ENCODE measurements around the gene PRKRA. TPM values are rescaled to one million over a fixed set of nuclear protein-coding genes. Genes with fewer than 3 reads are reported as not detected.
"Not testable (repeated sequence)": the region's sequence is repeated elsewhere in the genome, so short reads cannot be mapped to it uniquely, and the experiment has no call there.

PRKRA gene
- total and polyA plus RNA-seq, 4 experiments from 2014 or later, result 51.0 to 83.0 (median 54.7) TPM

DNA sequence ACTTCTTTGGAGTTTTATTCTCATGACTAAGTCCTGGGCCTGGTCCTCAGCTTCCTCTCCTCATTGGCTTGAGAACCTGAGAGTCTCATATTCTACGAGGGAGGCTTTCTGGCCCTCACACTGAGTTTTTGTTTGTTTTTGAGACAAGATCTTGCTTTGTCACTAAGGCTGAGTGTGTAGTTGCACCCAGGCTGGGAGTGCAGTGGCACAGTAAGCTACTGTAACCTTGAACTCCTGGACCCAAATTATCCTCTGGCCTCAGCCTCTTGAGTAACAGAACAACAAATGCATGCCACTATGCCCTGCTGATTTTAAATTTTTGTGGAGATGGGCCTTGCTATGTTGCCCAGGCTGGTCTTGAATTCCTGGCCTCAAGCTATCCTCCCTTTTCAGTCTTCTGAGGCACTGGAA lies 22.6 kb downstream of the PRKRA start:
- Mint-ChIP-seq H3K36me3 (peaks cover 66 to 88% of the 10 kb centered on the region in 2 donors), H3K4me1 (no peaks in the 10 kb centered on the region), H3K4me3 (no peak overlapping the region), H3K9me3 (peaks cover 2 to 30% (median 9%) of the 10 kb centered on the region in 8 donors), H3K27ac (peak overlapping the region in 1 of 7 donors; percentile 37), H3K27me3 (no peaks in the 10 kb centered on the region)
- intact Hi-C loops (cut with micrococcal nuclease), result no loop called here
- H3K27me3 ChIP-seq (ENCODE audit: insufficient read depth, low read length), result no peaks in the 10 kb centered on the region
- ChIA-PET POLR2A (ENCODE audit: partially characterized antibody) (interaction anchor here (1.0 to 1.8 kb wide), 2 partner anchors 12 to 14 kb away, joined by 3 to 9 read pairs; no protein-coding TSS in a partner anchor), CTCF (ENCODE audit: partially characterized antibody) (interaction anchor here (1.7 kb wide), 1 partner anchor 14 kb away, joined by 8 read pairs; no protein-coding TSS in a partner anchor)
- no peak overlapping the region for H3K4me3 ChIP-seq (ENCODE audit: low read length in 2 of 2)
- no peak for DNase-seq
- H3K36me3 ChIP-seq (ENCODE audit: insufficient read depth, low read length), result peaks cover 29% of the 10 kb centered on the region
- no peaks in the 10 kb centered on the region for H3K9me3 ChIP-seq (ENCODE audit: control insufficient read depth in 1 of 2, low read length in 2 of 2)
- H3K27ac ChIP-seq (ENCODE audit: low read depth, low read length), result no peak overlapping the region
- no peaks in the 10 kb centered on the region for H3K4me1 ChIP-seq (ENCODE audit: insufficient read depth, low read length)

DNA sequence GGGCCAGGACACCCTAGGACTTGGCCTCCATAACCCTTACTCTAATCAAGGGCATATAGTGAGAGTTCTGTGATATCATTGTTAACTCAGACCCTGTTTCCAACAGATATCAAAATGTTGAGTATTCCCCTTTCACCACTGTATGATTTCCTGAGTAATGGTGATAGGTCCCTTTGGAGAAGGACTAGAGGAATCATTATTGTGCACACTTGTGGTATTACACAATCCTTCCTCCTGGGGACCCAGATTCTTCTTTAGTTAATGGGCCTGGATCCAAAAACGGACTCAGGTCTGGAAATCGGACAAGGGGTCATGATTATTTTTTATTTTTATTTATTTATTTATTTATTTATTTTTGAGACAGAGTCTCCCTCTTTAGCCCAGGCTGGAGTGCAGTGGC lies 23.5 kb downstream of the PRKRA start:
- POLR2A ChIA-PET (ENCODE audit: partially characterized antibody), result interaction anchor here (1.2 kb wide), 1 partner anchor 13 kb away, joined by 3 read pairs; no protein-coding TSS in a partner anchor
- H3K36me3 ChIP-seq (ENCODE audit: insufficient read depth, low read length), result peaks cover 21% of the 10 kb centered on the region

DNA sequence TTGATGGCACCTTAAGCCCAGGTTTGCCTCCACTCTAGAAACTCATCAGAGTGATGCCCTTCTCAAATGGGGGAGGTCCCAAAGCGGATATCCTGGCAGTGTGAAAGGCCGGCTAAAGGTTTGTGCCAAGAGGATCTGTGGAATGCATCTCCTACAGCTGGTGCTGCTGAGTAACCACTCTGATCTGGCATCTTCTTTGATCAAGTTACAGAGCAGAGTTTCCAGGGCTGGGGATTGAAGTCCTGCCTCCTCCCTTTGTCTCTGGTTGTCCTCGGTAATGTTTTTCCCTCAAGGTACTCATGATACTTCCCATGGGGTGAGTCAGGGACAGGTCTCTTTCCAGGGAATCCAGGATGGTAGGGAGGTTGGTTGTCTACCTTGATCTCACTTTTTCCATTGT lies 24.6 kb downstream of the PRKRA start:
- POLR2A ChIA-PET (ENCODE audit: partially characterized antibody), result interaction anchor here (1.2 kb wide), 1 partner anchor 12 kb away, joined by 3 read pairs; no protein-coding TSS in a partner anchor
- Histone ChIP-seq H3K9me3 (ENCODE audit: control insufficient read depth in 1 of 2, low read length in 2 of 2) (no peaks in the 10 kb centered on the region), H3K27ac (ENCODE audit: low read depth, low read length) (no peak overlapping the region), H3K27me3 (ENCODE audit: insufficient read depth, low read length) (no peaks in the 10 kb centered on the region), H3K4me1 (ENCODE audit: insufficient read depth, low read length) (no peaks in the 10 kb centered on the region), H3K36me3 (ENCODE audit: insufficient read depth, low read length) (peaks cover 10% of the 10 kb centered on the region), H3K4me3 (ENCODE audit: low read length in 2 of 2) (no peak overlapping the region)
- no peak for DNase-seq
- no peak overlapping the region for H3K27ac Mint-ChIP-seq
- no peaks in the 10 kb centered on the region for H3K27me3 Mint-ChIP-seq
- intact Hi-C loops (cut with micrococcal nuclease), result no loop called here
- no peaks in the 10 kb centered on the region for H3K4me1 Mint-ChIP-seq
- CTCF ChIA-PET (ENCODE audit: partially characterized antibody), result interaction anchor here (2.1 kb wide), 1 partner anchor 12 kb away, joined by 10 read pairs; no protein-coding TSS in a partner anchor
- H3K9me3 Mint-ChIP-seq, result peaks cover 2 to 30% (median 11%) of the 10 kb centered on the region in 8 donors
- no peak overlapping the region for H3K4me3 Mint-ChIP-seq
- peaks cover 47 to 79% of the 10 kb centered on the region in 2 donors for H3K36me3 Mint-ChIP-seq

More for the DNA sequence above, 23.5 kb downstream of the PRKRA start:
- intact Hi-C loops (cut with micrococcal nuclease), result no loop called here
- Histone ChIP-seq H3K4me3 (ENCODE audit: low read length in 2 of 2) (no peak overlapping the region), H3K4me1 (ENCODE audit: insufficient read depth, low read length) (no peaks in the 10 kb centered on the region), H3K9me3 (ENCODE audit: control insufficient read depth in 1 of 2, low read length in 2 of 2) (no peaks in the 10 kb centered on the region), H3K27ac (ENCODE audit: low read depth, low read length) (no peak overlapping the region), H3K27me3 (ENCODE audit: insufficient read depth, low read length) (no peaks in the 10 kb centered on the region)
- Mint-ChIP-seq H3K4me3 (no peak overlapping the region), H3K9me3 (peaks cover 2 to 30% (median 9%) of the 10 kb centered on the region in 8 donors), H3K4me1 (no peaks in the 10 kb centered on the region), H3K36me3 (peaks cover 57 to 85% of the 10 kb centered on the region in 2 donors), H3K27me3 (no peaks in the 10 kb centered on the region), H3K27ac (no peak overlapping the region)
- DNase-seq, result no peak
- CTCF ChIA-PET (ENCODE audit: partially characterized antibody), result no interaction called here

DNA sequence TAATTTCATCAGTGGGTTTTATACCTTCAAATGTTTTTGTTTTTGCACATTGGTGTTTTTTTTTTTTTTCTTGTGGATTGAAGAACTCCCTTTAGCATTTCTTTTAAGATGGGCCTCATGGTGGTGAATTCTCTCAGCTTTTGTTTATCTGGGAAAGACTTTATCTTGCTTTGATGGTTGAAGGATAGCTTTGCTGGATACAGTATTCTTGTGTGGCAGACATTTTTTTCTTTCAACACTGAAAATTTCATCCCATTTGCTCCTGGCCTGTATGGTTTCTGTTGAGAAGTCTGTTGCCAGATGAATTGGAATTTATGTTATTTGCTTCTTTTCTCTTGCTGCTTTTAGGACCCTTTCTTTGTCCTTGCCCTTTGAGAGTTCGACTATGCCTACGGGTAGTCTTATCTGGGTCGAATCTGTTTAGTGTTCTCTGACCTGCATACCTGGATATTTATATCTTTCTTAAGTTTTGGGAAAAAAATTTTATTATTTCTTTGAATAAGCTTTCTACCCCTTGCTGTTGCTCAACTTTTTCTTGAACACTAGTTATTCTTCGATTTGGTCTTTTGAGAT lies 25.6 kb downstream of the PRKRA start:
- DNase-seq, result no peak
- Histone ChIP-seq H3K4me3 (ENCODE audit: low read length in 2 of 2) (no peak overlapping the region), H3K36me3 (ENCODE audit: insufficient read depth, low read length) (peaks cover 6% of the 10 kb centered on the region), H3K4me1 (ENCODE audit: insufficient read depth, low read length) (no peaks in the 10 kb centered on the region), H3K27me3 (ENCODE audit: insufficient read depth, low read length) (no peaks in the 10 kb centered on the region), H3K9me3 (ENCODE audit: control insufficient read depth in 1 of 2, low read length in 2 of 2) (no peaks in the 10 kb centered on the region), H3K27ac (ENCODE audit: low read depth, low read length) (no peak overlapping the region)
- H3K36me3 Mint-ChIP-seq, result peaks cover 39 to 70% of the 10 kb centered on the region in 2 donors
- H3K9me3 Mint-ChIP-seq, result peaks cover 2 to 30% (median 11%) of the 10 kb centered on the region in 8 donors
- ChIA-PET POLR2A (ENCODE audit: partially characterized antibody) (no interaction called here), CTCF (ENCODE audit: partially characterized antibody) (interaction anchor here (1.2 to 2.1 kb wide), 2 partner anchors 11 to 20 kb away, joined by 3 to 10 read pairs; no protein-coding TSS in a partner anchor)
- H3K27ac Mint-ChIP-seq, result no peak overlapping the region
- intact Hi-C loops (cut with micrococcal nuclease), result no loop called here
- H3K4me1 Mint-ChIP-seq, result no peaks in the 10 kb centered on the region
- H3K4me3 Mint-ChIP-seq, result no peak overlapping the region
- no peaks in the 10 kb centered on the region for H3K27me3 Mint-ChIP-seq

DNA sequence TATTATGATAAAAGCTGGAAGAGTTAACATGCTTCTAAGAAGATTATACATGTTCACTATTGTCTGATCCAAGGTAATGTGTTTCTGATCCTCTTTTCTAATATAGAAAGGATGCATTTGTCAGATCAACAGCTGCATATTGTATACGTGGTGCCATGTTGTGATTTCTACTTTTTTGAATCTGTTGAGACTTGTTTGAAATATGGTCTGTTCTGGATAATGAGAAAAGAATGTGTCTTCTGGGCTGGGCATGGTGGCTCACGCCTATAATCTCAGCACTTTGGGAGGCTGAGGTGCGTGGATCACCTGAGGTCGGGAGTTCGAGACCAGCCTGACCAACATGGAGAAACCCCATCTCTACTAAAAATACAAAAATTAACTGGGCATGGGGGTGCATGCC lies 27.2 kb downstream of the PRKRA start:
- peaks cover 2 to 30% (median 10%) of the 10 kb centered on the region in 8 donors for H3K9me3 Mint-ChIP-seq
- H3K27me3 Mint-ChIP-seq; H3K9me3 ChIP-seq (ENCODE audit: control insufficient read depth in 1 of 2, low read length in 2 of 2); H3K4me1 Mint-ChIP-seq; H3K4me3 Mint-ChIP-seq; H3K4me1 ChIP-seq (ENCODE audit: insufficient read depth, low read length); intact Hi-C loops (cut with micrococcal nuclease); H3K27ac Mint-ChIP-seq; H3K4me3 ChIP-seq (ENCODE audit: low read length in 2 of 2); DNase-seq; H3K27ac ChIP-seq (ENCODE audit: low read depth, low read length); POLR2A ChIA-PET (ENCODE audit: partially characterized antibody); H3K27me3 ChIP-seq (ENCODE audit: insufficient read depth, low read length); H3K36me3 ChIP-seq (ENCODE audit: insufficient read depth, low read length): not testable (repeated sequence)
- H3K36me3 Mint-ChIP-seq, result peaks cover 24 to 57% of the 10 kb centered on the region in 2 donors
- CTCF ChIA-PET (ENCODE audit: partially characterized antibody), result interaction anchor here (0.9 to 2.2 kb wide), 2 partner anchors 9 to 29 kb away, joined by 4 to 14 read pairs; no protein-coding TSS in a partner anchor

DNA sequence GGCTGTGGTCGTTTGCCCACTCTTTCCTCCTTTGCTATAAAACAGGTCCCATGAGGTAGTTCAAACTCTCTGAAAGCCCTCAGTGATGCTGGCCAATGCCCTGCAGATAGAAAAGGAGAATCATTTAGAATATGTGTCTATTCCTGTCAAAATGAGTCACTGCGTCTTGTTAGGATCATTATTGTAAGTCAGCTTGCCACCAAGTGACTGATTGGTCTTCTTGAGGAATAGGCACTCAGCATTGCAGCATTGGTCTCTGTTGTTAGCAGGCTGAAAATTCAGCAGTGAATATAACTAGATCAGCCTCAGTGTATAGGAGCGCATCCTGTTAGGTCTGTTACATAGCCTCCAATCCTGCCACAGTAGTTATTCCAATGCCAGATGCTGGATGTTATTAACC lies 28.9 kb downstream of the PRKRA start:
- Histone ChIP-seq H3K27me3 (ENCODE audit: insufficient read depth, low read length) (no peaks in the 10 kb centered on the region), H3K4me1 (ENCODE audit: insufficient read depth, low read length) (no peaks in the 10 kb centered on the region), H3K9me3 (ENCODE audit: control insufficient read depth in 1 of 2, low read length in 2 of 2) (no peaks in the 10 kb centered on the region), H3K4me3 (ENCODE audit: low read length in 2 of 2) (no peak overlapping the region), H3K27ac (ENCODE audit: low read depth, low read length) (no peak overlapping the region), H3K36me3 (ENCODE audit: insufficient read depth, low read length) (no peaks in the 10 kb centered on the region)
- Mint-ChIP-seq H3K27ac (no peak overlapping the region), H3K4me3 (no peak overlapping the region), H3K36me3 (peaks cover 14 to 45% of the 10 kb centered on the region in 2 donors), H3K9me3 (peaks cover 2 to 27% (median 9%) of the 10 kb centered on the region in 8 donors), H3K27me3 (no peaks in the 10 kb centered on the region), H3K4me1 (no peaks in the 10 kb centered on the region)
- ChIA-PET POLR2A (ENCODE audit: partially characterized antibody) (no interaction called here), CTCF (ENCODE audit: partially characterized antibody) (interaction anchor here (2.2 kb wide), 1 partner anchor 8 kb away, joined by 14 read pairs; no protein-coding TSS in a partner anchor)
- intact Hi-C loops (cut with micrococcal nuclease), result no loop called here
- DNase-seq, result no peak

DNA sequence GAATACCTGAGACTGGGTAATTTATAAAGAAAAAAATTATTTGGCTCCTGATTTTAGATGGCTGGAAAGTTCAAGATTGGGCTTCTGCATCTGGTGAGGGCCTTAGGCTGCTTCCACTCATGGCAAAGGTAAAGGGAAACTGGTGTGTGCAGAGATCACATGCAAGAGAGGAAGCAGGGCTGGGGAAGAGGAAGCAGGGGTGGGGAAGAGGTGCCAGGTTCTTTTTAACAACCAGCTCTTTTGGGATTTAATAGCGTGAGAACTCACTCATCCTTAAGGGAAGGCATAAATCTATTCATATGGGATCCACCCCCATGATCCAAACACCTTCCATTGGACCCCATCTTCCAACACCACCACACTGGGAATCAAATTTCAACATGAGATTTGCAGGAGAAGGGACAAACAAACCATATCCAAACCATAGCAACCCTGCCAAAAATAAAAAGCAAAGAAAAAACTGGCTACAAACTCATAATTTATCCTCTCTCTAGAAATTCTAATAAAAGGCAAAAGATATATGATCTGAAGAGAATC lies 30.4 kb downstream of the PRKRA start:
- CTCF ChIA-PET (ENCODE audit: partially characterized antibody), result interaction anchor here (10.3 kb wide), 1 partner anchor 22 kb away, joined by 256 read pairs; no protein-coding TSS in a partner anchor

More for the DNA sequence above, 30.4 kb downstream of the PRKRA start:
- no peak overlapping the region for H3K4me3 Mint-ChIP-seq
- POLR2A ChIA-PET (ENCODE audit: partially characterized antibody), result no interaction called here
- peaks cover 0 to 14% (median 7%) of the 10 kb centered on the region in 8 donors for H3K9me3 Mint-ChIP-seq
- Histone ChIP-seq H3K36me3 (ENCODE audit: insufficient read depth, low read length) (no peaks in the 10 kb centered on the region), H3K9me3 (ENCODE audit: control insufficient read depth in 1 of 2, low read length in 2 of 2) (no peaks in the 10 kb centered on the region), H3K27ac (ENCODE audit: low read depth, low read length) (no peak overlapping the region), H3K27me3 (ENCODE audit: insufficient read depth, low read length) (no peaks in the 10 kb centered on the region), H3K4me1 (ENCODE audit: insufficient read depth, low read length) (no peaks in the 10 kb centered on the region), H3K4me3 (ENCODE audit: low read length in 2 of 2) (no peak overlapping the region)
- peaks cover 0 to 5% (median 0%) of the 10 kb centered on the region in 4 donors for H3K4me1 Mint-ChIP-seq
- intact Hi-C loops (cut with micrococcal nuclease), result no loop called here
- no peak for DNase-seq
- peaks cover 4 to 29% of the 10 kb centered on the region in 2 donors for H3K36me3 Mint-ChIP-seq
- peak overlapping the region in 1 of 7 donors; percentile 28 for H3K27ac Mint-ChIP-seq
- H3K27me3 Mint-ChIP-seq, result no peaks in the 10 kb centered on the region

All from CD4-positive, alpha-beta memory T cell (primary cell).